Loucy (cell line): Measurements from ENCODE around the gene OR2V1.

Experiments used
- H2AFZ ChIP-seq: fragments of 200-600 bp; sonication (generic); 2 replicates; pipeline ENCODE4 v1.6.0; 2016; ENCODE audit warnings: antibody characterized with exemption, mild to moderate bottlenecking, low read length, moderate library complexity
- H3F3A ChIP-seq: fragments of 200-600 bp; 2 replicates; pipeline ENCODE4 v1.6.0; 2016; ENCODE audit warnings: antibody characterized with exemption, low read depth, mild to moderate bottlenecking
- H3K27me3 ChIP-seq: fragments of 200-600 bp; sonication (generic); 2 replicates; pipeline ENCODE4 v1.6.1; 2014; ENCODE audit warnings: low read length, mild to moderate bottlenecking; ENCODE audit not compliant: insufficient read depth, poor library complexity, severe bottlenecking
- H3K36me3 ChIP-seq: fragments of 200-600 bp; sonication (generic); 2 replicates; pipeline ENCODE4 v1.6.1; 2016; ENCODE audit warnings: low read length; ENCODE audit not compliant: insufficient read depth
- H3K4me1 ChIP-seq: fragments of 200-600 bp; sonication (generic); 2 replicates; pipeline ENCODE4 v1.5.1; 2014; ENCODE audit warnings: low read length, mild to moderate bottlenecking; ENCODE audit not compliant: insufficient read depth, poor library complexity, severe bottlenecking
- H3K4me2 ChIP-seq: fragments of 200-600 bp; sonication (generic); 2 replicates; pipeline ENCODE4 v1.6.0; 2014; ENCODE audit warnings: antibody characterized with exemption, low read length, low read depth, mild to moderate bottlenecking; ENCODE audit not compliant: poor library complexity, severe bottlenecking
- H3K4me3 ChIP-seq: fragments of 200-600 bp; sonication (generic); 2 replicates; pipeline ENCODE4 v1.5.1; 2014; ENCODE audit warnings: low read length, mild to moderate bottlenecking, mixed read lengths; ENCODE audit not compliant: poor library complexity, severe bottlenecking
- H3K79me2 ChIP-seq: fragments of 200-600 bp; sonication (generic); 2 replicates; pipeline ENCODE4 v1.6.1; 2014; ENCODE audit warnings: low read length; ENCODE audit not compliant: insufficient read depth
- H3K9ac ChIP-seq: fragments of 200-600 bp; sonication (generic); 2 replicates; pipeline ENCODE4 v1.6.0; 2014; ENCODE audit warnings: mild to moderate bottlenecking, low read depth, low read length, moderate library complexity; ENCODE audit not compliant: poor library complexity, severe bottlenecking
- H3K9me2 ChIP-seq: fragments of 200-600 bp; sonication (generic); replicated peaks from 2 replicates; pipeline ENCODE4 v1.6.1; 2016; ENCODE audit warnings: low read depth, low read length, mixed read lengths
- H3K9me3 ChIP-seq: fragments of 200-600 bp; sonication (generic); 2 replicates; pipeline ENCODE4 v1.6.1; 2014; ENCODE audit warnings: mild to moderate bottlenecking, antibody characterized with exemption, low read length, low read depth; ENCODE audit not compliant: insufficient read depth
- H4K20me1 ChIP-seq: fragments of 200-600 bp; sonication (generic); 2 replicates; pipeline ENCODE4 v1.6.0; 2014; ENCODE audit warnings: antibody characterized with exemption, low read length, mild to moderate bottlenecking; ENCODE audit not compliant: insufficient read depth, poor library complexity, severe bottlenecking
- EZH2phosphoT487 ChIP-seq: fragments of 200-600 bp; IDR thresholded peaks from 2 replicates; pipeline ENCODE4 v1.6.1; 2018; ENCODE audit warnings: antibody characterized with exemption, mild to moderate bottlenecking, moderate library complexity, borderline replicate concordance
- TF ChIP-seq, protein P1 (sequence below): fragments of 200-600 bp; sonication (generic); conservative IDR thresholded peaks from 2 replicates; pipeline ENCODE4 v1.5.1; 2014; ENCODE audit warnings: mild to moderate bottlenecking, antibody characterized with exemption, low read length

The OR2V1 gene

DNA sequence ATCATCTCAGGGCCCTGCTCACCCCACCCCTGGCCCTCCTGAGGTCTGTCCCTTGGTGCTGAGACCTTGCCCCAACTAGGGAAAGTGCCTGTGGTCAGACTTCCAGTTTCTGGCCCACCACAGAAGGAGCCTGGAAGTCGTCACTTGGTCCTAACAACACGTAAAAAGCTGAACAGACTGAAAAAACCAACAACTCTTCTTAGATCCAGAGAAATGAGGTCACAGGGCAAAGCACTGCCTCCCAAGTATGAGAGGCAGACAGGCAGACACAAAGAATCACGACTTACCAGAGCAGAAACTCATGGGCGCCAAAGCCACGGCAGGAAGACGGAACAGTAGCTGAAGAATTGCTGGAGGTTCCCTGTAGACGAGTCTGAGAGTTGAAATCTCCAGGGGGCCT, 38.5 kb downstream of the OR2V1 start:
- H3K27me3 ChIP-seq, result no peaks in the 10 kb centered on the region
- no peaks in the 10 kb centered on the region for H3K9me2 ChIP-seq
- no peak overlapping the region for H3K9ac ChIP-seq
- no peaks in the 10 kb centered on the region for H3K36me3 ChIP-seq
- no peaks in the 10 kb centered on the region for H3F3A ChIP-seq
- no peaks in the 10 kb centered on the region for H3K79me2 ChIP-seq
- no peaks in the 10 kb centered on the region for H3K9me3 ChIP-seq
- no peak overlapping the region for H2AFZ ChIP-seq
- H4K20me1 ChIP-seq, result no peaks in the 10 kb centered on the region
- no peak overlapping the region for H3K4me3 ChIP-seq
- TF ChIP-seq, protein P1, sequence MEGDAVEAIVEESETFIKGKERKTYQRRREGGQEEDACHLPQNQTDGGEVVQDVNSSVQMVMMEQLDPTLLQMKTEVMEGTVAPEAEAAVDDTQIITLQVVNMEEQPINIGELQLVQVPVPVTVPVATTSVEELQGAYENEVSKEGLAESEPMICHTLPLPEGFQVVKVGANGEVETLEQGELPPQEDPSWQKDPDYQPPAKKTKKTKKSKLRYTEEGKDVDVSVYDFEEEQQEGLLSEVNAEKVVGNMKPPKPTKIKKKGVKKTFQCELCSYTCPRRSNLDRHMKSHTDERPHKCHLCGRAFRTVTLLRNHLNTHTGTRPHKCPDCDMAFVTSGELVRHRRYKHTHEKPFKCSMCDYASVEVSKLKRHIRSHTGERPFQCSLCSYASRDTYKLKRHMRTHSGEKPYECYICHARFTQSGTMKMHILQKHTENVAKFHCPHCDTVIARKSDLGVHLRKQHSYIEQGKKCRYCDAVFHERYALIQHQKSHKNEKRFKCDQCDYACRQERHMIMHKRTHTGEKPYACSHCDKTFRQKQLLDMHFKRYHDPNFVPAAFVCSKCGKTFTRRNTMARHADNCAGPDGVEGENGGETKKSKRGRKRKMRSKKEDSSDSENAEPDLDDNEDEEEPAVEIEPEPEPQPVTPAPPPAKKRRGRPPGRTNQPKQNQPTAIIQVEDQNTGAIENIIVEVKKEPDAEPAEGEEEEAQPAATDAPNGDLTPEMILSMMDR, result no peak
- no peaks in the 10 kb centered on the region for H3K4me1 ChIP-seq
- no peak overlapping the region for H3K4me2 ChIP-seq

DNA sequence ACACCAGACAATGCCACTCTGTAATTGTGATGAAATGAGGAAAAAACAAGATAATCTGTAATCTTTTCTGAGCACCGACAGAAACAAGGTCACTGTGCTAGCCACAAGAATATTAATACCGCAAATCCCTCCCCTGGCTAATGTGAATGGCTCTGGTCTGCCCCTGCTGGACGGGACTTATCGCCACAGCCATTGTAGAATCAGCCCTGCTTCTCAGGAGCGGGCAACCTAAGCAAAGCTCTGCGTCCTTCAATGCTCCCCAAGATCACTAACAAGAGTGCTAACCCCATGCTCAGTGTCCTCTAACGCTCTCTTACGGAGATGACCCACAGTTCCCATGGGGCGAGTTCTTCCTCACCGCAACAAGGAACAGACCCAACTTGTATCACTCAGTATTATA, 42.7 kb downstream of the OR2V1 start:
- no peaks in the 10 kb centered on the region for H4K20me1 ChIP-seq
- H3F3A ChIP-seq, result no peaks in the 10 kb centered on the region
- no peaks in the 10 kb centered on the region for H3K27me3 ChIP-seq
- no peaks in the 10 kb centered on the region for H3K9me3 ChIP-seq
- no peaks in the 10 kb centered on the region for H3K36me3 ChIP-seq
- H3K79me2 ChIP-seq, result no peaks in the 10 kb centered on the region
- no peak overlapping the region for H3K9ac ChIP-seq
- TF ChIP-seq EZH2phosphoT487, result no peak
- TF ChIP-seq, protein P1, result peak; percentile 51
- H3K4me3 ChIP-seq, result no peak overlapping the region
- no peak overlapping the region for H3K4me2 ChIP-seq
- H3K4me1 ChIP-seq, result no peaks in the 10 kb centered on the region
- no peaks in the 10 kb centered on the region for H3K9me2 ChIP-seq
- H2AFZ ChIP-seq, result no peak overlapping the region

DNA sequence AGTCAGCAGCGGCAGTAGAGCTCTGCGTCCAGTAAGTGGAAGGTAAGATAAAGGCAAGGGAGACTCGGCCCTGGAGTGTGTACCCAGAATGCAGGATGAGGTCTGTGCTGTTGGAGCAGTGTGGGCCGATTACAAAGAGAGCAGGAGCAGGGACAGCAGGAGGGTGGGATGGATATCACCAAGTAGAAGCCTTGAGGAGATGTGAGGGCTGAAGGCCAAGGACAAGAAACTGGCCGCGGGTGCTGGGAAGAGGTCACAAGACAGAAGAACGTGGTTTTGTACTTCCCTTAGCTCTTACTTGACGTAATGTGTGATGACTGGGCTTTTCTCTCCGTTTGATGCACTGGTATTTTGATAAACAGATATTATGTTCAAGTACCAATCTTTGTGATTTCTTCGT, 43.7 kb downstream of the OR2V1 start:
- no peak overlapping the region for H3K4me3 ChIP-seq
- no peak for TF ChIP-seq EZH2phosphoT487
- TF ChIP-seq, protein P1, result no peak
- no peaks in the 10 kb centered on the region for H3K9me2 ChIP-seq
- no peaks in the 10 kb centered on the region for H3K36me3 ChIP-seq
- no peak overlapping the region for H2AFZ ChIP-seq
- H3K9me3 ChIP-seq, result no peaks in the 10 kb centered on the region
- H3K4me1 ChIP-seq, result no peaks in the 10 kb centered on the region
- H3K9ac ChIP-seq, result no peak overlapping the region
- no peaks in the 10 kb centered on the region for H3F3A ChIP-seq
- no peak overlapping the region for H3K4me2 ChIP-seq
- no peaks in the 10 kb centered on the region for H3K27me3 ChIP-seq
- H3K79me2 ChIP-seq, result no peaks in the 10 kb centered on the region
- H4K20me1 ChIP-seq, result no peaks in the 10 kb centered on the region
